SIG-M5 (cell line): ENCODE data around the gene MFSD6.
"Not testable (repeated sequence)": the region's sequence is repeated elsewhere in the genome, so short reads cannot be mapped to it uniquely, and the experiment has no call there.

Experiments
- DNase-seq: peaks from one replicate; lab custom pipeline; 2025; lab: John Stamatoyannopoulos, UW

The MFSD6 gene

GRCh38 chr2:190501702-190502407, 93.7 kb downstream of the MFSD6 start:
- no peak for DNase-seq

- no peak for DNase-seq
These were observed 94.9 kb downstream of the MFSD6 start for GRCh38 chr2:190503088-190503487.

- DNase-seq: no peak
These were observed 96.8 kb downstream of the MFSD6 start for GRCh38 chr2:190504912-190505311.

- DNase-seq: no peak
These were observed 97.5 kb downstream of the MFSD6 start for GRCh38 chr2:190505696-190506095.

GRCh38 chr2:190506666-190507065, 98.5 kb downstream of the MFSD6 start:
- no peak for DNase-seq

GRCh38 chr2:190507135-190507534, 99.0 kb downstream of the MFSD6 start:
- no peak for DNase-seq

GRCh38 chr2:190509895-190510294, 101.7 kb downstream of the MFSD6 start:
- DNase-seq: not testable (repeated sequence)

GRCh38 chr2:190511104-190511503, 102.9 kb downstream of the MFSD6 start:
- no peak for DNase-seq

GRCh38 chr2:190512539-190513095, 104.5 kb downstream of the MFSD6 start:
- no peak for DNase-seq

GRCh38 chr2:190513877-190514276, 105.7 kb downstream of the MFSD6 start:
- DNase-seq: no peak

- no peak for DNase-seq
These were observed 106.5 kb downstream of the MFSD6 start for GRCh38 chr2:190514676-190515075.

GRCh38 chr2:190515687-190516086, 107.5 kb downstream of the MFSD6 start:
- DNase-seq: no peak

GRCh38 chr2:190517468-190517867, 109.3 kb downstream of the MFSD6 start:
- DNase-seq: no peak

GRCh38 chr2:190519975-190520767, 112.0 kb downstream of the MFSD6 start:
- DNase-seq: no peak

GRCh38 chr2:190524928-190525327, 116.8 kb downstream of the MFSD6 start:
- no peak for DNase-seq

- no peak for DNase-seq
These were observed 118.1 kb downstream of the MFSD6 start for GRCh38 chr2:190526105-190526750.

- DNase-seq: no peak
These were observed 119.1 kb downstream of the MFSD6 start for GRCh38 chr2:190527214-190527613.

- DNase-seq: no peak
These were observed 119.8 kb downstream of the MFSD6 start for GRCh38 chr2:190527918-190528317.

GRCh38 chr2:190528521-190529001, 120.4 kb downstream of the MFSD6 start:
- no peak for DNase-seq

GRCh38 chr2:190529486-190530247, 121.5 kb downstream of the MFSD6 start:
- DNase-seq: no peak

GRCh38 chr2:190530248-190530900, 122.2 kb downstream of the MFSD6 start:
- no peak for DNase-seq
